Activated CD8-positive, alpha-beta memory T cell treated with anti-CD3 and anti-CD28 coated beads for 1 hour (primary cell): ENCODE results near the gene NEK10.
"Not testable (repeated sequence)": the region's sequence is repeated elsewhere in the genome, so short reads cannot be mapped to it uniquely, and the experiment has no call there.

Experiments
- DNase-seq, 2 donors: peaks; one replicate each; pipeline ENCODE4 v3.0.0-alpha.2; 2020; ENCODE audit warnings: low read depth in 1 of 2; ENCODE audit errors: extremely low read depth in 1 of 2

The NEK10 gene, protein sequence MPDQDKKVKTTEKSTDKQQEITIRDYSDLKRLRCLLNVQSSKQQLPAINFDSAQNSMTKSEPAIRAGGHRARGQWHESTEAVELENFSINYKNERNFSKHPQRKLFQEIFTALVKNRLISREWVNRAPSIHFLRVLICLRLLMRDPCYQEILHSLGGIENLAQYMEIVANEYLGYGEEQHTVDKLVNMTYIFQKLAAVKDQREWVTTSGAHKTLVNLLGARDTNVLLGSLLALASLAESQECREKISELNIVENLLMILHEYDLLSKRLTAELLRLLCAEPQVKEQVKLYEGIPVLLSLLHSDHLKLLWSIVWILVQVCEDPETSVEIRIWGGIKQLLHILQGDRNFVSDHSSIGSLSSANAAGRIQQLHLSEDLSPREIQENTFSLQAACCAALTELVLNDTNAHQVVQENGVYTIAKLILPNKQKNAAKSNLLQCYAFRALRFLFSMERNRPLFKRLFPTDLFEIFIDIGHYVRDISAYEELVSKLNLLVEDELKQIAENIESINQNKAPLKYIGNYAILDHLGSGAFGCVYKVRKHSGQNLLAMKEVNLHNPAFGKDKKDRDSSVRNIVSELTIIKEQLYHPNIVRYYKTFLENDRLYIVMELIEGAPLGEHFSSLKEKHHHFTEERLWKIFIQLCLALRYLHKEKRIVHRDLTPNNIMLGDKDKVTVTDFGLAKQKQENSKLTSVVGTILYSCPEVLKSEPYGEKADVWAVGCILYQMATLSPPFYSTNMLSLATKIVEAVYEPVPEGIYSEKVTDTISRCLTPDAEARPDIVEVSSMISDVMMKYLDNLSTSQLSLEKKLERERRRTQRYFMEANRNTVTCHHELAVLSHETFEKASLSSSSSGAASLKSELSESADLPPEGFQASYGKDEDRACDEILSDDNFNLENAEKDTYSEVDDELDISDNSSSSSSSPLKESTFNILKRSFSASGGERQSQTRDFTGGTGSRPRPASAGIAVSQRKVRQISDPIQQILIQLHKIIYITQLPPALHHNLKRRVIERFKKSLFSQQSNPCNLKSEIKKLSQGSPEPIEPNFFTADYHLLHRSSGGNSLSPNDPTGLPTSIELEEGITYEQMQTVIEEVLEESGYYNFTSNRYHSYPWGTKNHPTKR

DNA sequence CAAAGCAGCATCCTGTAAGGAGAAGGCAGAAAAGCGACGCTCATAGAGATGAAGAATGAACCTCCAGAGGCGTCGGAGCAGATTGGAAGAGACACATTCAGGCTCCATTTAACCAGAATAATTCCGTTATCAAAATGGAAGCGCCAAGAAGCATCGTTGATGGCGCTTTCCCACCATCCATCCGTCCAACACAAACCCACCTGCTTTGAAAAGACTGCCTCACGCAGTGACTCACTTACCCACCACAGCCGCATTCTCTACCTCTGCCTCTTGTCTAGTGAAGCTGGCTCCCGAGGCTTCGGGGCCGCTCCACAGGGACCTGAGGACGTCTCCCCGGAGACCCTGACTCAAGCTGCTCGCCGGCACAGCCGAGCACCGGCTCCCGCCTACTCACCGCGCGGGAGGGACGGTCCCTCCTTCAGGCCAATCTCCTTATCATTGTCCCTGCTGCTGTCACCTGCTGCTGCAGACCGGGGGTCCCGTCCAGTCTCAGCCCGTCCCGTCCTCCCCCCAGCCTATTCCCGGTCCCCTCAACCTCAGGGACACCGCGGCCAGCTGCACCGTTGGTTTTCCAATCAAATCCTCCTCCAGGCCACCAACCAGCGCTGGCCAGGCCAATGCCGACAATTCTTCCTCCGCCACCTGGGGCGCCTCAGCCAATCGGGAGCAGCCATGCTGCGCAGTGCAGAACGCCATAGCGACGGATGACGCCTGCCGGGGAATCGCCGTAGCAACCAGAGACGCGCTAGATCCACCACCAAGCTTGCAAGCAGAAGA lies at the start of gene NEK10:
TSS of gene NEK10 (minus strand) at position 553 of the 777 bp plus-strand sequence. CDS start 16,501 bp downstream, outside the sequence.
- DNase-seq, result peak; percentile 79 to 86

DNA sequence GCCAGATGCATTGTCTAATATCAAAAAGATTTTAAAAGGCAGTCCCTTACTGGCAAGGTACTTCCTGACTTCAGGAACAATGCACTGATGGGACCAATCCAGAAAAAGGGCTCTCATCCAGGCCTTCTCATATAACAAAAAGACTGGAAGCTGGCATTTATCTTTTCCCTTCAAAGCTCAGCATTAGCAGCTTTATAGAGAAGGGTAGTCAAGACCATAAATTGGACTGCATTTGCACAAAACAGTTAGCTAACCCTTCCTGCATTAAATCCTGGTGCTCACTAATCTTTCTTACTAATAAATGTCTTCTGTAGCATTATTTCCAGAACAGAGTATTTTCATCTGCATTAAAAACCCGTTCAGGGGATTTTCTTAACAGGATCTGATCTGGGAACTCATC lies 46.0 kb upstream of the NEK10 start:
- no peak for DNase-seq

DNA sequence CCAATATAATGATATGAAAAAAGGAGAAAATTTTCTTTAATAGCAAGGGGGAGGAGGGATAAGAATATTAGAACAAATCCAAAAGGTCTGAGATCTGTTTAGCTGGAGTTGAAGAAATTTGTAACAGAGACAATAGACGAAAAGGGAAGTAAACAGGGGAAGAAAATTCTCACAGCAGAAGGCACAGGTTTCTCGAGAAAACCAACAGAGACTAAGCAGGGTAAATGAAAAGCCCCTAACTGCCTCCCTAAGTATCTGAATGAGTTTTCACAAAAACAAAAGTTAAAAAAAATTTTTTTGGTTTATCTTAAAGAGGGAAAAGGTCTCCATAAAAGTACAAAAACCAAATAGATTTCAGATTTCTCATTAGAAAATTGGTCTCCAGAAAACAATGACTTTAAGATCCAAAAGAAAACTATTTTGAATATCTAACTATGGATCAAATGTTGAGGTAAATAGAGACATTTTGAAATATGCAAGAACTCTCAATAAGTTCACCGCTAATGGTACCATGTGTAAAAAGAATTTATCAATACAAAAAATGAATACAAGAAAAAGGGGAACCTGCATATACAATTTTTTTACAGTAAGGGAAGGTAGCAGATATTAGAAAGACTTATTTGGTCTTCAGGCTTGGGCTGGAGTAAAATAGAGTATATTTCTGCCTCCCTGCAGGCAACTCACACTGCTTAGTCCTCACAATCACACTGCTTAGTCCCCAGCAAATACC lies 23.9 kb upstream of the NEK10 start:
- no peak for DNase-seq

DNA sequence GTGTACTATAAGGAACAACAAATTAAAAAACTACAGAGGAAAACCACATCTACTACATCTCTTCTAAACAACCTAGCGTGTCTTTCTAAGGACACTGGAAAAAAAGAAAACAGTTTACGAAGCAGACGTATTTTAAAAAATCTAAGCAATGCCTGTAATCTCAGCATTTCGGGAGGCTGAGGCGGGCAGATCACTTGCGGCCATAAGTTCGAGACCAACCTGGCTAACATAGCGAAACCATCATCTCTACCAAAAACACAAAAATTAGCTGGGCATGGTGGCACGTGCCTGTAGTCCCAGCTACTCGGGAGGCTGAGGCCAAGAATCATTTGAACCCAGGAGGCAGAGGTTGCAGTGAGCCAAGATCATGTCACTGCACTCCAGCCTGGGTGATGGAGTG lies 23.2 kb upstream of the NEK10 start:
- DNase-seq, result not testable (repeated sequence)

DNA sequence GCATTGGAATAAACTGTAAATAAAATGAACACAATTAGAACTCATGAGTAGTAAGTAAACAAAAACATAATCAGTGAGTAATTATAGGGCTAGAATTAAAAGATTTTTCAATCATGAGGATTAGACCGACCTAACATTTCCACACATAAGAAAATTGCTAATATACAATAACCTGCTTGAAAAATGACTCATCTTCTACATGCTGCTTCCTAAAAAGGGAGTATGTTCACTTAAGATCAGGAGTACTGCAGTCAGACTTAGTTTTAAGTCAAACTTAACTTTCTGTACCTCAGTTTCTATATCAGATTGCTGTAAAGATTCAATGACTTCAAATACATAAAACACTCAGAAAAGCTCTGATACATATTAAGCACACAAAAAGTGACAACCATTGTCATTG lies 22.6 kb upstream of the NEK10 start:
- no peak for DNase-seq

DNA sequence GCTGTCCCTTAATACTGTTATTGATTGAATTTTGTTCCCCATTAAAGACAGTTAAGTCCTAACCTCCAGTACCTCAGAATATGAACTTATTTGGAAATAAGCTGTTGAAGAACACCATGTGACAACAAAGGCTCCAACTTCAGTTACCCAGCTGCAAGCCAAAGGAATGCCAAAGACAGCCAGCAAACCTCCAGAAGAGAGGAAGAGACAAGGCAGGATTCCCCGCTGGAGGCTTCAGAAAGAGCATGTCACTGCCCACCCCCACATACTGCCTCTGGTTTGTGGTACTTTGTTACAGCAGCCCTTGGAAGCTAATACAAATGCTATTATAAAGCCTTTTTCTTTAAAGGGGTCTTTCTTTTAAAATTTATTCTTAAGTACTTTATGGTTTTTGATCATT lies 18.4 kb upstream of the NEK10 start:
- DNase-seq, result no peak

DNA sequence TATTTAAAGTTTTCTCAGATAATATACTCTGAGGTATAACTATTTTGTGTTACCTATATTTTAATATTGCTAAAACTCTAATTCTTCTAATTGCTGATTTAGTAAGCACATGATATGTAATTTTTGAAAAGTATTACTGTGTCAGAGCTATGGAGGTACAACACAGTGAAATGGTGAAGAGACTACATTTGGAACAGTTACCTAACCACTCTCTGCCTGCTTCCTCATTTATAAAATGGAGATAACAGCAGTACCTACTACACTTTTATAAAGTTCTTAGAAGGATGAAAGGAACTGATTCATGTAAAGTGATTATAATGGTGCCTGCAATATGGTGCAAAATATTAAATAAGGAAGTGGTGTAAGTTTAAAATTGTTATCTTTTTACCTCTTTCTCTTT lies 16.3 kb upstream of the NEK10 start:
- no peak for DNase-seq

DNA sequence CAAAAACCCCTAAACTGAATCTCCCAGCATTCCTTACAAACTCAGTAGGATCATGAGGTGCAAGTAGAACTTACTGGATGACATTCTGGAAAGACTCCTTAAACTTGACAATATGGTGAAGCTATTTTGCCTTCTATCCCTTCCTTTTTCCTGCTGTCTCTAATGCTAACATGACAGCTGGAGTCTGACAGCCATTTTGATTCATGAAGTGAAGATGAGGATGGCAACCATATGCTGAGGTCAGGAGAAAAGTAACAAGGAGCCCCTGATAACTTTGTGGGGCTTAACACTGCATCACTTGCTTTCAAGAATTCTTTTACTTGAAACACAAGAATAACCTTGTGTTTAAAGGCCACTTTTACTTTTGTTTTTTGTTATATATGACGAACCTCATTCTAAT lies 15.0 kb upstream of the NEK10 start:
- no peak for DNase-seq

DNA sequence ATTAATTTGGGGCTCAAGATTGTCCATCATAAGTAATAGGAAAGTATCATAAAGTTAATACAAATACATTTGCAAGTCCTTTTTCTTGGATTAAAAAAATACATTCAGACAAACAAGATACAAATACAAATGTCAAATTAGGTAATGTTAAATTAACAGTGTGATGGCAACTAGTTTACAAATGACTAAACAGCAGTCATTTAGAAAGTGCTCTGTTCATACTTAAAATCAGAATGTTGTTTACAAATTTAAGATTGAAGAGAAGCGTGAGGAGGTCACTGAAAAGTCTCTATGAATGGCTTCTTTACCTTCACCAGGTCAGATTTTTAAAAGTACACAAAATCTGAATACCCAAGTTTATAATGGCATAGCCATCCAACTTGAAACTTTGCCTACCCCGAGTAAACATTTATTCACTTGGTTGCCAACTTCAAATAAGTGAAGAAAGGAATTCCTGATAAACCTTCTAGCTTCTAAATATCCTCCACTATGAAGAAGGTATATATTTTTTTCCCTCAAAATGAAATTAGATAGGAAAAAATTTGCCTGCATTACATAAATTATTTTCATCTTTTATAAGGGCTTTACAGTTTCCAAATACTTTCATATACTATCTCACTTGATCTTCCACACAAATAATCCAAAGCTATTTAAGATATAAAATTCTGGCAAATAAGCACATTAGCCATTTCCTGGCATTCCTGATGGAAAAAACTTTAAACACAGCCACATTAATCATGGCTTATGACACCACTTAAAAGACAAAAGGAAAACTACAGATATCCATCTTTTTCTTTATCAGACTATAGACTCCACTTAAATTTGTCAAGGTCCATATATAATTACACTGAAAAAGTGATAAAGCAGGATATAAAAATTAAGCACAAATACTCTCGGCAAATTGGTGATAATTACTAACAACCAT lies 11.5 kb upstream of the NEK10 start:
- no peak for DNase-seq

DNA sequence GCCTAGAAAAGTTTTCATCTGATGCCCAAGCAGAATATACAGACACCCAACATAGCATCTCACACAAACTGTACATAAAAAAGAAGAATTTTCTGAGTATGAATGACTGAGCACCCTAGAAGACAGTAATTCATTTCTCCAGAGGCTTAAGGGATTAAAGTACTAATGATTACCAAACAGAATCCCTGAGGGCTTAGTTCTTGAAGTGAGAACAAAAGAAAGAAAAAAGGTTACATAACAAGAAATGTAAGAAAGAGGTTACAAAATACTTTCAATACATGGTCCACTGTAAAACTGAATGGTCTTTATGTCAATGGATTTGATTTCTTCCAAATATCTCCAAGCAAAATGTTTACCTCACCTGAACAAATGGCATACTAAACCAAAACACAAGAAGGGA lies 9.1 kb upstream of the NEK10 start:
- no peak for DNase-seq

DNA sequence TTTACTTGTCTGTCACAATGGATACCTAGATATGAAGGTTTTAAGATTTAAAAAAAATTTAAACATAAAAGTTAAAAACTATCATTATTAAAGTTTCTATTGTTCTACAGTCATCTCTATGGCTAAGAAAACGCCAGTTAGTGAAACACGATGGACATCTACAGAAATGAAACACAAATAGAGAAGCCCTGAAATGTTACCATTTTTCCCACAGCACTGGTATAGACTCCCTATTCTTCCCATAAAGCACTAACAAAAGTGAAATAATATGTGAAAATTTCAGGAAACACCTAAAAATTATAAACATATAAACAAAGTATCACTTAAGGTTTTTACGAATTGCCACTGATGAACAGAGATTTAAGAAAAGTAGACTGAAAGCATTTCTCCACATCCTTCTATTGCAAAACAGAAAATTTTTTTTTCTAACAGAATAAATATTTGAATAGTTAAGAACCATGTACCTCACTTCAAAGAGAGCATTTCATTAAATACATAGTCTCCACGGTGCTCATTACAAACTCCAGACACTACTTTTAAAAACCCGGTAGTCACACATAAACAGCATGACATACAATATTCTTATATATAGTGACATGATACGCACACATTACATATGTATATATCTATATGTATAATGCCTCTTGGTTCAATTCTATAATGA lies 7.1 kb upstream of the NEK10 start:
- no peak for DNase-seq

DNA sequence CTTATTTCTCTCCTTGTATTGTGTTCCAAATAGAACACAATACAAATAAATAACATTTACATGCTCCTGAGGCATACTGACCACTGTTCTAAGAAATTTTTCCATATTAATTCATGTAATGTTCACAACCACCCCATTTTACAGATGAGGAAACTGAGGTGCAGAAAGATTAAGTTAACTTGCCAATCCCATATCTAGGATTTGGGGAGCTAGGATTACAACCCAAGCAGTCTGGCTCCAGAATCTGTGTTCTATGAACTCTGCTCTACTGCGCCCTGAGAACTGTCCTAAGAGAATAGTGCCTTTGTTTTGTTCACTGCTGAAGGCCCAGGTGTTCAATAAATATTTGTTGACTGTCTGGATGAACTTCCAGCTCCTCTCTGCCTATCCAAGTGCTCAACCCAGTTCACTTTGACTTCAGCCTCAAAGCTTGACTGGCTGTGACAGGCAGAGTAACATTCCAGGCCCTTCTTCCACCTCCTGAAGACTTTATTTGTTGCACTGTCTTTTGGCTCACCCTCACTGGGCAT lies 3.1 kb downstream of the NEK10 start:
- no peak for DNase-seq

DNA sequence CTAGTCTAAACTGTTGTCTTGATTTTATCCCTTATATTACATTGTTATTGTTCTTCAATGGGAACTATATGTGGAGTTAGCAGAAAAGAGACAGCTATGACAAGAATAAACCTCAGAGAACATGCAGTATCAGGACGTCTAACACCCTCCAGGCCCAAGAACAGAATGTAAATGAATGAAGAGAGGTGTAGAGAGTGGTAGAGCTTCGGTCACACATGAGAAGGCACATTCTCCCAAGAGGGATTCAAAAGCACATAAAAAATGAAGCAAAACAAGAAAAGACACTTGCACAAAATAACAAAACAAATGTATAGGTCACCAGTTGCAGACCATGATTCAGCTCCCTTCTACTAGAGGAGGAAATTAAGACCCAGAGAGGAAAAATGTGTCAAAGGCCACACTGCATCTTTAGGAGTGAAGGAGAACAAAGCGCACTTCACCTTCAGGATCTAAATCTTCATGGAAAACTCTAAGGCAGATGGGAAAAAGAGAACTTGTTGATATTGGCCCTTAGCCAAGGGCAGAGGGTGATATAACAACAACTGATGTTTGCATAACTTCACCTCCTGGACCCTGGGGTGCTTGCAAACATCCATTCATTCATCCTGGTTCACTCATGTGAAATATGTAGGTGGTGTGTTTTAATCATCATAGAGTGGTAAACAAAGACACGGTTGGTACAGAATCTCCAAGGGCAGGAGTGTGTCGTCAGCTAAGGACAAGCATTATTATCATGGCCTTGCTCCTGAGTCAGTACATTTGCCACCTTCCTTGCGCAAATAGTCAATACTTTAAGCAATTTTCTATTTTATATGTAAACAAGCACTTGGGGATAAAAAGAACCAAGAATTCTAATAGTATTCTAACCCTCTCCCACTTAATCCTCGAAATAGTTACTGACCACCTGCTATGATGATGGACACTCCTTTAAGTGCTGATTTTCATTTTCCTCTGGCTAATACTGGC lies 8.8 kb downstream of the NEK10 start:
- DNase-seq, result no peak

DNA sequence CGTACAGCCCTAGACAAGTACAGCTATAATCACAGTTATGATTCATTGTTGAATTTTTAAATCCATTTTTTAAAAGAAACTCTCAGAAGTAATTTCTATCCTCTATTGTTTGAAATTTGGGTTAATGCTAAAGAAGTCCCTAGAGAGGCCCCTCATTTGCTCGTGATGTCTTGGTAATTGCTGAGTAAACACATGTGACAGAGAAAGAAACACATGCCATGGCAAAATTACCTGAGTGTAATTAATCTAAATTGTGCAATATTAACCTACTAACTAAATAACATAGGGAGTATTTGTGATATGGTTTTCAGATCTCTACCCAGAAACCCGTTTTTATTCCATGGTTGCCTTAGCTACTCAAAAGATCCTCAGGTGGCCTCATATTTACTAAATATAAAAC lies 10.8 kb downstream of the NEK10 start:
- no peak for DNase-seq

DNA sequence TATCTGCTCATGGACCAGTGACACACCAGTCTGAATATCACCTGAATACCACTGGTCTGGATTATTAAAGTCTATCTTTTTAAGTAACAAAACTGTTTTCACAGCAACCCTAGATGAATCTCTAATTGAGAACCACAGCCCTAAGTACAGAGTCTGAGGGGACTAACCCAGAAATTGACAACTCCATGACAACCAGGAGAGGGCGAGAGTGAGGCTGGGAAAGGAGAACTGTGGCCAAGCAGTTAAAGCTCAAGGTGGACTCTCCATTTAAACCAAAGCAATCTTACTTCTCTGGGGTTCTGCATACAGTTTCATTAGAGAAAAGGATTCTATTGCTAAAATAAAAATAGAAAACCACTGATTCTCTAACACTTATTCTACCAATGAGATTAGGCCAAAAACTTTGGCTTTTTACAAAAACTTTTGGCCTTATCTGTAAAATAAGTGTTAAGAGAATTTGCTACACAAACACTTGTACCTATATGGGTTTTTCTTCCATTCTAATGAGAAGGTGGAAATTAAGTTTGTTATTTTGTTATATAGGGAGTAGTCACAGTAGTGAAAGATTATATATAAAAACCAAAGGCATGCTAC lies 11.4 kb downstream of the NEK10 start:
- peak; percentile 14 to 23 for DNase-seq

DNA sequence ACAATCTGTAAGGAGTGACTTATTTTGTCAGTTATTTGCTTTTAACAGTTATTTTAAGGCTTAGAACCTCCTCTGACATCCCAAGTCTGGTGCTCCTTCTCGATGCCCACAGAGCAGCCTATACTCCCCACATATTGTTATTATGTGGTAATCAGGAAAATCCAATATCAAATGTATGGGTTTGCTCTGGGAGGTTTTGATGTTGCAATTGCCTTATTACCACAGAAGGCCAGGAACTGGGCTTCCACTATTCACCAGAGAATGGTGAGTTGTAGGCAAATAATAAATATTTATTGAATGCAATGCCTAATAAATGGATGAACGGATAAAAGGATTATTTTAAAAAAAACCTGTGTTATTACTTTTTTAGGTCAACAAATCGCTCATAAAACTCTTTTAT lies 12.2 kb downstream of the NEK10 start:
- no peak for DNase-seq
